Neural progenitor cell (in vitro differentiated cells): Measurements from ENCODE around the gene CCDC33. TPM values are rescaled to one million over a fixed set of nuclear protein-coding genes. Genes with fewer than 3 reads are reported as not detected.

Experiments used
- DNase-seq: peaks from one replicate; pipeline ENCODE4 v3.0.0-alpha.2; 2016; ENCODE audit warnings: low spot score
- H2AFZ ChIP-seq: fragments of 200-600 bp; sonication (generic); replicated peaks from 2 replicates; pipeline ENCODE4 v1.6.1; 2016; ENCODE audit warnings: antibody characterized with exemption
- H3F3A ChIP-seq: fragments of 200-600 bp; sonication (generic); 2 replicates; pipeline ENCODE4 v1.6.1; 2016; ENCODE audit warnings: antibody characterized with exemption, low read depth
- H3K27ac ChIP-seq: fragments of 200-600 bp; sonication (generic); 2 replicates; pipeline ENCODE4 v1.5.1; 2016; ENCODE audit warnings: mild to moderate bottlenecking
- H3K27me3 ChIP-seq: fragments of 200-600 bp; sonication (generic); 2 replicates; pipeline ENCODE4 v1.6.1; 2016; ENCODE audit warnings: mild to moderate bottlenecking, moderate library complexity
- H3K36me3 ChIP-seq: fragments of 200-600 bp; sonication (generic); 2 replicates; pipeline ENCODE4 v1.5.1; 2016
- H3K4me1 ChIP-seq: fragments of 200-600 bp; sonication (generic); 2 replicates; pipeline ENCODE4 v1.6.1; 2016; ENCODE audit warnings: mixed run types
- H3K4me2 ChIP-seq: fragments of 200-600 bp; sonication (generic); 2 replicates; pipeline ENCODE4 v1.6.1; 2016
- H3K4me3 ChIP-seq: fragments of 200-600 bp; sonication (generic); 2 replicates; pipeline ENCODE4 v1.5.1; 2016
- H3K79me2 ChIP-seq: fragments of 200-600 bp; sonication (generic); 2 replicates; pipeline ENCODE4 v1.6.1; 2016; ENCODE audit warnings: low read depth
- H3K9ac ChIP-seq: fragments of 200-600 bp; sonication (generic); 2 replicates; pipeline ENCODE4 v1.6.1; 2016
- H3K9me3 ChIP-seq: fragments of 200-600 bp; sonication (generic); 2 replicates; pipeline ENCODE4 v1.5.1; 2016; ENCODE audit warnings: low read depth
- H4K20me1 ChIP-seq: fragments of 200-600 bp; sonication (generic); 2 replicates; pipeline ENCODE4 v1.6.1; 2016; ENCODE audit warnings: low read depth
- H3K27ac Mint-ChIP-seq: 3 replicates; pipeline ENCODE4 v1.8.0; 2021; ENCODE audit warnings: mixed read lengths
- H3K27me3 Mint-ChIP-seq: 2 replicates; pipeline ENCODE4 v1.8.0; 2022; ENCODE audit warnings: low read depth, mild to moderate bottlenecking, inconsistent platforms, moderate library complexity, mixed read lengths; ENCODE audit not compliant: insufficient read depth
- H3K36me3 Mint-ChIP-seq: 3 replicates; pipeline ENCODE4 v1.8.0; 2021; ENCODE audit warnings: mixed read lengths
- H3K4me1 Mint-ChIP-seq: 3 replicates; pipeline ENCODE4 v1.8.0; 2021; ENCODE audit warnings: mixed read lengths
- H3K4me3 Mint-ChIP-seq: 3 replicates; pipeline ENCODE4 v1.8.0; 2021; ENCODE audit warnings: mild to moderate bottlenecking, moderate library complexity, mixed read lengths
- H3K9me3 Mint-ChIP-seq: 3 replicates; pipeline ENCODE4 v1.8.0; 2020; ENCODE audit warnings: mixed read lengths
- EZH2 ChIP-seq: fragments of 200-600 bp; sonication (generic); IDR thresholded peaks from 2 replicates; pipeline ENCODE4 v1.6.1; 2017; ENCODE audit warnings: antibody characterized with exemption, mild to moderate bottlenecking, moderate library complexity
- EZH2phosphoT487 ChIP-seq: fragments of 200-600 bp; sonication (generic); IDR thresholded peaks from 2 replicates; pipeline ENCODE4 v1.6.1; 2017; ENCODE audit warnings: antibody characterized with exemption
- total RNA-seq: library from RNA; depleted of rRNA; stranded (reverse); fragments of >200 nt; gene quantifications from 2 replicates; pipeline ENCODE4 v1.2.3, GENCODE V29; 2015; ENCODE audit warnings: low replicate concordance
- TF ChIP-seq, protein P1 (sequence below): fragments of 200-600 bp; sonication (generic); IDR thresholded peaks from 2 replicates; pipeline ENCODE4 v1.5.1; 2017; ENCODE audit warnings: antibody characterized with exemption, mild to moderate bottlenecking

The CCDC33 gene
- total RNA-seq, 1 donor from 2014 or later: not detected

DNA sequence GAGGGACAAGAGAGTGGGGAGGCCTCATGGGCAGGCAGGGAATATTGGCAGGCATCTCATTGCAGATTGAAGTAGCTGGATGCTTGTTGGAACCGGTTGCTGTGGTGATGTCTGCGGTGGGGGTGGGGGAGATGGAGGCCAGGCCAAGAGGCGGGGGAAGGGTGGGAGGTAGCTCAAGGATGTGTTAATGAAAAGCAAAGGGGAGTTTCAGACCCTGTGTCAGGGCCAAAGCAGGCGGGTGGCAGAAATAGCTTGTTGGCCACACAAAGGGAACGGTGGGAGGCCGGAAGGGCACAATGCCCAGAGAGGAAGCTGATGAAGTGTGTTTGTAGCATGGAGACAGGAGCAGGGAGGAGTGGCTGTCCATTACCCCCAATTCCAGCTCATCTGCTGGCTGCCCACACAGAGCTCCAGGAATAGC is 28.0 kb downstream of the CCDC33 start:
- Histone ChIP-seq H3F3A (peaks cover 11% of the 10 kb centered on the region), H3K9ac (no peak overlapping the region), H3K36me3 (no peaks in the 10 kb centered on the region), H4K20me1 (peaks cover 17% of the 10 kb centered on the region), H3K4me1 (peaks cover 16% of the 10 kb centered on the region), H3K4me2 (peak overlapping the region; percentile 49), H2AFZ (no peak overlapping the region), H3K79me2 (no peaks in the 10 kb centered on the region), H3K4me3 (no peak overlapping the region), H3K9me3 (no peaks in the 10 kb centered on the region), H3K27ac (no peak overlapping the region), H3K27me3 (no peaks in the 10 kb centered on the region)
- no peaks in the 10 kb centered on the region for H3K9me3 Mint-ChIP-seq
- H3K4me1 Mint-ChIP-seq: peaks cover 59% of the 10 kb centered on the region
- DNase-seq: peak; percentile 43
- peak overlapping the region; percentile 11 for H3K4me3 Mint-ChIP-seq
- no peaks in the 10 kb centered on the region for H3K36me3 Mint-ChIP-seq
- H3K27me3 Mint-ChIP-seq: peaks cover 30% of the 10 kb centered on the region
- TF ChIP-seq EZH2: no peak
- TF ChIP-seq EZH2phosphoT487: no peak
- TF ChIP-seq, protein P1, sequence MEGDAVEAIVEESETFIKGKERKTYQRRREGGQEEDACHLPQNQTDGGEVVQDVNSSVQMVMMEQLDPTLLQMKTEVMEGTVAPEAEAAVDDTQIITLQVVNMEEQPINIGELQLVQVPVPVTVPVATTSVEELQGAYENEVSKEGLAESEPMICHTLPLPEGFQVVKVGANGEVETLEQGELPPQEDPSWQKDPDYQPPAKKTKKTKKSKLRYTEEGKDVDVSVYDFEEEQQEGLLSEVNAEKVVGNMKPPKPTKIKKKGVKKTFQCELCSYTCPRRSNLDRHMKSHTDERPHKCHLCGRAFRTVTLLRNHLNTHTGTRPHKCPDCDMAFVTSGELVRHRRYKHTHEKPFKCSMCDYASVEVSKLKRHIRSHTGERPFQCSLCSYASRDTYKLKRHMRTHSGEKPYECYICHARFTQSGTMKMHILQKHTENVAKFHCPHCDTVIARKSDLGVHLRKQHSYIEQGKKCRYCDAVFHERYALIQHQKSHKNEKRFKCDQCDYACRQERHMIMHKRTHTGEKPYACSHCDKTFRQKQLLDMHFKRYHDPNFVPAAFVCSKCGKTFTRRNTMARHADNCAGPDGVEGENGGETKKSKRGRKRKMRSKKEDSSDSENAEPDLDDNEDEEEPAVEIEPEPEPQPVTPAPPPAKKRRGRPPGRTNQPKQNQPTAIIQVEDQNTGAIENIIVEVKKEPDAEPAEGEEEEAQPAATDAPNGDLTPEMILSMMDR: no peak
- H3K27ac Mint-ChIP-seq: no peak overlapping the region

DNA sequence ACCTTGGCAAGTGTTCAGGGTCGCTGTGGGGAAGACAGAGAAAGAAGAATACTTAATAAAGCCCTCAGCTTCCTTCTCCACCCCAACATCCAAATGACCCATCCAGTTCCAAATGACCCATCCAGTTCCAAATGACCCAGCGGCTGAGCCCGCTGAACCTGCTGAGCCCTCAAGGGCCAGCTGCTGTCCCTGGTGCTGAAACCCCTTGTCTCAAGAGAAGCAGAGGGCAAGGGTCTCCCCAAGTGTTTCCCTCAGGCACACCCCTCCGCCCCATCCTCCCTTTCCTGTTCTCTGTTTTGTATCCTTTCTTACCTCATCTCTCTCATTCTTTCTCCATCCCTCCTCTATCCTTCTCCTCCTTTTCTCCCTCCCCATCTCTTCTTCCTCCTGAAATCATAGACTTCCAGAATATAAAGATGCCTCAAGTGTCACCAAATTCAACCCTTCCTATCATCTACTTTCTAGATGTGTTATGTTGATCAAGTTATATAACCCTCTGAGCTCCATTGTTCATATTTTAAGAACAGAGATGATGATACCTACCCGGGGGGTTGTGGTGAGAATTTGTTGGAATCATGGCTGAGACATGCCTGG is 29.0 kb downstream of the CCDC33 start:
- Histone ChIP-seq H3K27ac (no peak overlapping the region), H3K9ac (no peak overlapping the region)
- peaks cover 51% of the 10 kb centered on the region for H3K4me1 Mint-ChIP-seq

DNA sequence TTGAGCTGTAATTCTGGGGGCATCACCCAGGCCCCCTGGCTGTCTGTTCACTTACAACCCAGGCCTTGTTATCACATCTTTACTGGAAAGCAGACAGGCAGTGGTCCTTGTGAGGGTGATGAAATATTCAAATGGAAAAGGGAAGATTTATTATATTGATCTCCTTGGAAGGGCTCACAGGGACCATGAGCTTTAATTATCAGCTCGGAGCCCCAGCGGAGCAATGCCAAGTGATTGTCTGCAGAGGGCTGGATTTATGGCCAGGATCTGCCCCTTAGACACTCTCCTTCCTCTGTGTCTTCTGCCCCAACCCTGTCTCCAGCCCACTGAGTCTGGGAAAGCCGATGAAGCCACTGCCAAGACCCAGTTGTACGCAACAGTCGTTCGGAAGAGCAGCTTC is 31.9 kb downstream of the CCDC33 start:
- Mint-ChIP-seq H3K27me3 (peaks cover 17% of the 10 kb centered on the region), H3K27ac (no peak overlapping the region), H3K36me3 (no peaks in the 10 kb centered on the region), H3K4me3 (no peak overlapping the region), H3K9me3 (no peaks in the 10 kb centered on the region), H3K4me1 (peaks cover 38% of the 10 kb centered on the region)
- Histone ChIP-seq H3K4me3 (no peak overlapping the region), H3K79me2 (no peaks in the 10 kb centered on the region), H4K20me1 (peaks cover 17% of the 10 kb centered on the region), H3K4me1 (peaks cover 16% of the 10 kb centered on the region), H3K27me3 (no peaks in the 10 kb centered on the region), H3K36me3 (no peaks in the 10 kb centered on the region), H3K4me2 (no peak overlapping the region), H2AFZ (no peak overlapping the region), H3K27ac (no peak overlapping the region), H3K9ac (no peak overlapping the region), H3K9me3 (no peaks in the 10 kb centered on the region), H3F3A (peaks cover 11% of the 10 kb centered on the region)
- DNase-seq: no peak
- TF ChIP-seq, protein P1: no peak
- TF ChIP-seq EZH2phosphoT487: no peak
- no peak for TF ChIP-seq EZH2

More for the DNA sequence above, 29.0 kb downstream of the CCDC33 start:
- peak overlapping the region; percentile 68 for H3K4me3 Mint-ChIP-seq
- no peak overlapping the region for H3K27ac Mint-ChIP-seq
- H3K79me2 ChIP-seq: no peaks in the 10 kb centered on the region
- no peaks in the 10 kb centered on the region for H3K9me3 Mint-ChIP-seq
- no peaks in the 10 kb centered on the region for H3K9me3 ChIP-seq
- H3K4me1 ChIP-seq: peaks cover 16% of the 10 kb centered on the region
- no peak overlapping the region for H3K4me3 ChIP-seq
- H3K27me3 ChIP-seq: no peaks in the 10 kb centered on the region
- H3K36me3 ChIP-seq: no peaks in the 10 kb centered on the region
- no peak overlapping the region for H3K4me2 ChIP-seq
- H2AFZ ChIP-seq: no peak overlapping the region
- peak; percentile 96 for DNase-seq
- TF ChIP-seq EZH2 (no peak), EZH2phosphoT487 (no peak)
- H3F3A ChIP-seq: peaks cover 11% of the 10 kb centered on the region
- no peaks in the 10 kb centered on the region for H3K36me3 Mint-ChIP-seq
- peaks cover 17% of the 10 kb centered on the region for H4K20me1 ChIP-seq
- peaks cover 27% of the 10 kb centered on the region for H3K27me3 Mint-ChIP-seq

DNA sequence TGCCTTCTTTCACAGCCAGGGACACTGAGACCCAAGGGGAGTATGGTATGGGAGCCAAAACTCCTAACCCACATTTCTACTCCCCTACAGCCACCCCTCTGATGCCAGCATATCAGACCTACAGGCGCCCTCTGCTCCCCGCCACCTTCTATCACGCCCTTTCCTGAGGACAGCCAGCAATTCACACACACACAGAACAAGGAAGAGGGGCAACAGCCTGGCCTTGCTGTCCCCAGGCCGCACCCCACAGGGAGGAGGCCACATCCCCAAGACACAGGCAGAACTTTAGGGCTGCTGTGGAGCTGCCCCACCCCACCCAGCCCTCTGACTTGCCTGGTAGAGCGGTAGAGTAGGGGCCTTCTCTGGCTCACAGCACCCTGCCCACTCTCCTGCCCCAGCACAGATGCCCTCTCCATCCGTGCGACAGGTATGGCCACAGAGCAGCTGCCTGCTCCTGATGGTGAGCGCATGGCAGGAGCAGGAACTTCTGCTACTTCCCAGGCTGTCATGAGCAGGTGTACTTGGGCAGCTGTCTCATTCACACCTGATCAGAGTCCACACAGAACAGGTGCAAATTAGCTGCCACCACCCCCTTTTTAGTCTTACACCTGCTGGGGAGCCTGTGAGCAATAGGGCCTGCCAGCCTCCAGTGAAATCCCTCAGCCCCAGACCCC is 33.4 kb downstream of the CCDC33 start:
- TF ChIP-seq, protein P1: no peak
- TF ChIP-seq EZH2 (no peak), EZH2phosphoT487 (no peak)
- Mint-ChIP-seq H3K27me3 (peaks cover 20% of the 10 kb centered on the region), H3K9me3 (no peaks in the 10 kb centered on the region), H3K4me1 (peaks cover 29% of the 10 kb centered on the region), H3K27ac (peak overlapping the region; percentile 53), H3K4me3 (no peak overlapping the region), H3K36me3 (no peaks in the 10 kb centered on the region)
- no peak overlapping the region for H2AFZ ChIP-seq
- no peak overlapping the region for H3K4me3 ChIP-seq
- no peaks in the 10 kb centered on the region for H3K36me3 ChIP-seq
- H3K79me2 ChIP-seq: no peaks in the 10 kb centered on the region
- no peaks in the 10 kb centered on the region for H3K27me3 ChIP-seq
- DNase-seq: no peak
- peaks cover 4% of the 10 kb centered on the region for H3K4me1 ChIP-seq
- no peaks in the 10 kb centered on the region for H3K9me3 ChIP-seq
- H3K4me2 ChIP-seq: no peak overlapping the region
- H4K20me1 ChIP-seq: peaks cover 9% of the 10 kb centered on the region
- no peak overlapping the region for H3K9ac ChIP-seq
- H3K27ac ChIP-seq: no peak overlapping the region
- H3F3A ChIP-seq: peaks cover 5% of the 10 kb centered on the region
